GM23248 (cell line): ENCODE results near the gene BPIFA1. TPM values are rescaled to one million over a fixed set of nuclear protein-coding genes. Genes with fewer than 3 reads are reported as not detected.

Source experiments
- DNase-seq: peaks from one replicate; pipeline ENCODE4 v3.0.0-alpha.2; 2015
- H2AFZ ChIP-seq: fragments of 200-600 bp; sonication (generic); 2 replicates; pipeline ENCODE4 v1.6.1; 2016; ENCODE audit warnings: antibody characterized with exemption
- H3F3A ChIP-seq: fragments of 200-600 bp; sonication (generic); 2 replicates; pipeline ENCODE4 v1.6.1; 2016; ENCODE audit warnings: mild to moderate bottlenecking, antibody characterized with exemption, mixed run types; ENCODE audit not compliant: insufficient read depth
- H3K27ac ChIP-seq: fragments of 200-600 bp; sonication (generic); 2 replicates; pipeline ENCODE4 v1.5.1; 2016; ENCODE audit warnings: mild to moderate bottlenecking
- H3K27me3 ChIP-seq: fragments of 200-600 bp; sonication (generic); replicated peaks from 2 replicates; pipeline ENCODE4 v1.6.1; 2016; ENCODE audit warnings: mild to moderate bottlenecking; ENCODE audit not compliant: insufficient read depth
- H3K36me3 ChIP-seq: fragments of 200-600 bp; sonication (generic); 2 replicates; pipeline ENCODE4 v1.6.1; 2016; ENCODE audit warnings: low read depth, mild to moderate bottlenecking
- H3K4me1 ChIP-seq: fragments of 200-600 bp; sonication (generic); 2 replicates; pipeline ENCODE4 v1.6.1; 2016; ENCODE audit warnings: mild to moderate bottlenecking; ENCODE audit not compliant: insufficient read depth
- H3K4me2 ChIP-seq: fragments of 200-600 bp; sonication (generic); one replicate; pipeline ENCODE4 v1.6.1; 2016; ENCODE audit warnings: mild to moderate bottlenecking; ENCODE audit not compliant: unreplicated experiment
- H3K4me3 ChIP-seq: fragments of 200-600 bp; sonication (generic); 2 replicates; pipeline ENCODE4 v1.5.1; 2016; ENCODE audit warnings: mild to moderate bottlenecking
- H3K79me2 ChIP-seq: fragments of 200-600 bp; sonication (generic); 2 replicates; pipeline ENCODE4 v1.6.1; 2016; ENCODE audit warnings: mild to moderate bottlenecking; ENCODE audit not compliant: insufficient read depth
- H3K9ac ChIP-seq: fragments of 200-600 bp; sonication (generic); 2 replicates; pipeline ENCODE4 v1.6.1; 2016; ENCODE audit warnings: mild to moderate bottlenecking
- H3K9me2 ChIP-seq: fragments of 200-600 bp; sonication (generic); 2 replicates; pipeline ENCODE4 v1.6.1; 2016; ENCODE audit warnings: mixed run types, mild to moderate bottlenecking, moderate library complexity; ENCODE audit not compliant: insufficient read depth
- H3K9me3 ChIP-seq: fragments of 200-600 bp; sonication (generic); one replicate; pipeline ENCODE4 v1.6.1; 2017; ENCODE audit warnings: low read depth
- H4K20me1 ChIP-seq: fragments of 200-600 bp; sonication (generic); 2 replicates; pipeline ENCODE4 v1.6.0; 2016; ENCODE audit not compliant: insufficient read depth
- EZH2 ChIP-seq: fragments of 200-600 bp; sonication (generic); IDR thresholded peaks from 2 replicates; pipeline ENCODE4 v1.6.1; 2018; ENCODE audit warnings: antibody characterized with exemption, mild to moderate bottlenecking; ENCODE audit not compliant: insufficient read depth, poor library complexity, severe bottlenecking
- EZH2phosphoT487 ChIP-seq: fragments of 200-600 bp; sonication (generic); IDR thresholded peaks from 2 replicates; pipeline ENCODE4 v1.6.1; 2018; ENCODE audit warnings: antibody characterized with exemption, moderate library complexity, mild to moderate bottlenecking, low read depth; ENCODE audit not compliant: insufficient read depth
- whole genome bisulfite sequencing, 2 experiments: methylation state at CpG; one replicate each; pipeline ENCODE4 v1.1.6; 2015 to 2017; ENCODE audit warnings: low lambda C conversion rate in 2 of 2, low coverage in 1 of 2; ENCODE audit errors: missing lambda C conversion rate in 2 of 2; 5-methylcytosine and 5-hydroxymethylcytosine counted together
- in situ Hi-C: fragments of 300-500 bp; cut with MboI; formaldehyde crosslinking; loops from 2 replicates; pipeline ENCODE4 v1.15.0; 2020
- polyA plus RNA-seq: library from polyadenylated mRNA; unstranded; fragments of >200 nt; fragmentation: Nextera tagmentation; extraction: Ambion mirVana; gene quantifications from 2 replicates; pipeline ENCODE4 v1.2.1, GENCODE V29; 2016
- total RNA-seq: library from RNA; depleted of rRNA; stranded (reverse); fragments of >200 nt; shearing (Covaris generic); gene quantifications from 2 replicates; pipeline ENCODE4 v1.2.3, GENCODE V29; 2014

The BPIFA1 gene
- total and polyA plus RNA-seq, 2 experiments from 2014 or later, result not detected

GRCh38 chr20:33250666-33251065 is 14.9 kb downstream of the BPIFA1 start:
- Histone ChIP-seq H3K9me3 (no peaks in the 10 kb centered on the region), H4K20me1 (no peaks in the 10 kb centered on the region), H3K4me1 (no peaks in the 10 kb centered on the region), H3K9me2 (no peaks in the 10 kb centered on the region), H3K4me2 (no peak overlapping the region), H3F3A (no peaks in the 10 kb centered on the region), H3K27ac (no peak overlapping the region), H3K4me3 (no peak overlapping the region), H2AFZ (no peak overlapping the region), H3K9ac (no peak overlapping the region), H3K36me3 (no peaks in the 10 kb centered on the region), H3K79me2 (no peaks in the 10 kb centered on the region), H3K27me3 (no peaks in the 10 kb centered on the region)
- no peak for TF ChIP-seq EZH2
- TF ChIP-seq EZH2phosphoT487, result no peak
- no peak for DNase-seq
- 30 to 36% methylated on average over 2 of the region's 2 CpGs for WGBS, 2 experiments
- in situ Hi-C loops, result no loop called here

GRCh38 chr20:33251496-33251895 is 15.7 kb downstream of the BPIFA1 start:
- Histone ChIP-seq H3K36me3 (no peaks in the 10 kb centered on the region), H3K4me1 (no peaks in the 10 kb centered on the region), H3F3A (no peaks in the 10 kb centered on the region), H4K20me1 (no peaks in the 10 kb centered on the region), H3K79me2 (no peaks in the 10 kb centered on the region), H2AFZ (no peak overlapping the region), H3K4me3 (no peak overlapping the region), H3K9me3 (no peaks in the 10 kb centered on the region), H3K9ac (no peak overlapping the region), H3K9me2 (no peaks in the 10 kb centered on the region), H3K27ac (no peak overlapping the region), H3K4me2 (no peak overlapping the region), H3K27me3 (no peaks in the 10 kb centered on the region)
- TF ChIP-seq EZH2 (no peak), EZH2phosphoT487 (no peak)
- in situ Hi-C loops, result no loop called here
- WGBS, 2 experiments, result 0 to 3% methylated on average over 3 of the region's 3 CpGs
- no peak for DNase-seq

- in situ Hi-C loops, result no loop called here
- no peak overlapping the region for H3K4me3 ChIP-seq
- no peaks in the 10 kb centered on the region for H3K36me3 ChIP-seq
- DNase-seq, result no peak
- WGBS, 2 experiments, result 36 to 45% methylated on average over 3 of the region's 3 CpGs
- no peak overlapping the region for H3K4me2 ChIP-seq
- H3K4me1 ChIP-seq, result no peaks in the 10 kb centered on the region
- H2AFZ ChIP-seq, result no peak overlapping the region
- H3K27me3 ChIP-seq, result no peaks in the 10 kb centered on the region
- H3F3A ChIP-seq, result no peaks in the 10 kb centered on the region
- H3K9me3 ChIP-seq, result no peaks in the 10 kb centered on the region
- no peaks in the 10 kb centered on the region for H4K20me1 ChIP-seq
- no peak overlapping the region for H3K9ac ChIP-seq
- no peaks in the 10 kb centered on the region for H3K79me2 ChIP-seq
- TF ChIP-seq EZH2 (no peak), EZH2phosphoT487 (no peak)
- no peak overlapping the region for H3K27ac ChIP-seq
- no peaks in the 10 kb centered on the region for H3K9me2 ChIP-seq
Observed at GRCh38 chr20:33252460-33252859, 16.7 kb downstream of the BPIFA1 start.

GRCh38 chr20:33255005-33255404 is 19.2 kb downstream of the BPIFA1 start:
- WGBS, 2 experiments, result 50 to 59% methylated on average over 2 of the region's 2 CpGs
- Histone ChIP-seq H3K79me2 (no peaks in the 10 kb centered on the region), H3K36me3 (no peaks in the 10 kb centered on the region), H3K9me3 (no peaks in the 10 kb centered on the region), H3F3A (no peaks in the 10 kb centered on the region), H4K20me1 (no peaks in the 10 kb centered on the region), H3K4me1 (no peaks in the 10 kb centered on the region), H3K4me3 (no peak overlapping the region), H3K9me2 (no peaks in the 10 kb centered on the region), H3K9ac (no peak overlapping the region), H3K4me2 (no peak overlapping the region), H2AFZ (no peak overlapping the region), H3K27ac (no peak overlapping the region), H3K27me3 (peaks cover 11% of the 10 kb centered on the region; the same call in 1 of the 2 replicates)
- TF ChIP-seq EZH2phosphoT487 (no peak), EZH2 (no peak)
- DNase-seq, result no peak
- in situ Hi-C loops, result no loop called here

- no peaks in the 10 kb centered on the region for H3K9me3 ChIP-seq
- H3K27me3 ChIP-seq, result peaks cover 16% of the 10 kb centered on the region; the same call in 1 of the 2 replicates
- in situ Hi-C loops, result no loop called here
- no peak for DNase-seq
- H3K36me3 ChIP-seq, result no peaks in the 10 kb centered on the region
- H3K79me2 ChIP-seq, result no peaks in the 10 kb centered on the region
- H3F3A ChIP-seq, result peaks cover 7% of the 10 kb centered on the region; the same call in 1 of the 2 replicates
- H3K4me3 ChIP-seq, result no peak overlapping the region
- H4K20me1 ChIP-seq, result no peaks in the 10 kb centered on the region
- no peak overlapping the region for H3K27ac ChIP-seq
- no peak for TF ChIP-seq EZH2phosphoT487
- TF ChIP-seq EZH2, result no peak
- H3K4me2 ChIP-seq, result no peak overlapping the region
- H3K9ac ChIP-seq, result no peak overlapping the region
- H2AFZ ChIP-seq, result no peak overlapping the region
- WGBS, 2 experiments, result 53 to 60% methylated on average over 5 of the region's 5 CpGs
- H3K4me1 ChIP-seq, result peaks cover 8% of the 10 kb centered on the region
- H3K9me2 ChIP-seq, result no peaks in the 10 kb centered on the region
Observed at GRCh38 chr20:33257237-33257636, 21.4 kb downstream of the BPIFA1 start.
